CD4-positive, alpha-beta memory T cell (primary cell): ENCODE measurements around the gene NLE1. TPM values are rescaled to one million over a fixed set of nuclear protein-coding genes. Genes with fewer than 3 reads are reported as not detected.

Experiments used
- CTCF ChIA-PET: fragments of 350-600 bp; sonication (Branson Sonifier 250); formaldehyde crosslinking; loops from one replicate; lab custom pipeline; 2021; ENCODE audit warnings: inconsistent platforms; ENCODE audit not compliant: partially characterized antibody; lab: Charles Lee
- POLR2A ChIA-PET: fragments of 350-600 bp; sonication (Branson Sonifier 250); formaldehyde crosslinking; loops from one replicate; lab custom pipeline; 2021; ENCODE audit not compliant: partially characterized antibody; lab: Charles Lee
- DNase-seq, 5 donors: peaks; one replicate each; pipeline versions ENCODE4 v3.0.0 to v3.0.0-alpha.2; 2020 to 2022; ENCODE audit warnings: mixed read lengths in 1 of 5
- H3K27ac ChIP-seq: one replicate; pipeline ENCODE4 v1.7.0; 2013; ENCODE audit warnings: low read depth, low read length
- H3K27me3 ChIP-seq: 2 replicates; pipeline ENCODE4 v1.7.0; 2013; ENCODE audit warnings: mild to moderate bottlenecking, low read length, moderate library complexity; ENCODE audit not compliant: insufficient read depth
- H3K36me3 ChIP-seq: 2 replicates; pipeline ENCODE4 v1.7.0; 2013; ENCODE audit warnings: mild to moderate bottlenecking, low read length, moderate library complexity; ENCODE audit not compliant: insufficient read depth
- H3K4me1 ChIP-seq: 2 replicates; pipeline ENCODE4 v1.7.0; 2013; ENCODE audit warnings: mild to moderate bottlenecking, low read length, moderate library complexity; ENCODE audit not compliant: insufficient read depth
- H3K4me3 ChIP-seq, 2 donors: one replicate each; pipeline ENCODE4 v1.7.0; 2013; ENCODE audit warnings: low read length in 2 of 2, mild to moderate bottlenecking in 1 of 2
- H3K9me3 ChIP-seq, 2 donors: one replicate each; pipeline ENCODE4 v1.7.0; 2013; ENCODE audit warnings: low read length in 2 of 2, control low read depth in 1 of 2; ENCODE audit not compliant: control insufficient read depth in 1 of 2
- H3K27ac Mint-ChIP-seq, 7 donors: one replicate each; pipeline ENCODE4 v1.8.0; 2020 to 2021; ENCODE audit warnings: mixed read lengths in 7 of 7, mild to moderate bottlenecking in 6 of 7, inconsistent platforms in 3 of 7, moderate library complexity in 3 of 7
- H3K27me3 Mint-ChIP-seq, 2 donors: one replicate each; pipeline ENCODE4 v1.8.0; 2020 to 2021; ENCODE audit warnings: mixed read lengths in 2 of 2
- H3K36me3 Mint-ChIP-seq, 2 donors: one replicate each; pipeline ENCODE4 v1.8.0; 2020 to 2021; ENCODE audit warnings: mixed read lengths in 2 of 2, inconsistent platforms in 1 of 2, mild to moderate bottlenecking in 1 of 2
- H3K4me1 Mint-ChIP-seq, 4 donors: one replicate each; pipeline ENCODE4 v1.8.0; 2020 to 2021; ENCODE audit warnings: mixed read lengths in 4 of 4, mild to moderate bottlenecking in 1 of 4
- H3K4me3 Mint-ChIP-seq, 8 donors: one replicate each; pipeline ENCODE4 v1.8.0; 2020 to 2021; ENCODE audit warnings: mixed read lengths in 8 of 8, mild to moderate bottlenecking in 7 of 8, moderate library complexity in 6 of 8, inconsistent platforms in 3 of 8
- H3K9me3 Mint-ChIP-seq, 8 donors: one replicate each; pipeline ENCODE4 v1.8.0; 2020 to 2021; ENCODE audit warnings: mixed read lengths in 8 of 8, mild to moderate bottlenecking in 5 of 8, inconsistent platforms in 3 of 8, moderate library complexity in 1 of 8
- intact Hi-C: fragments of 100-400 bp; cut with micrococcal nuclease; formaldehyde crosslinking; loops from one replicate; pipeline ENCODE4 v1.15.1; 2023
- polyA plus RNA-seq, 2 donors: library from polyadenylated mRNA; unstranded; fragments of 300-500 nt; fragmentation: Illumina TruSeq; gene quantifications; one replicate each; pipeline ENCODE4 v1.2.3, GENCODE V29; 2021
- total RNA-seq, 2 experiments: library from RNA; stranded (reverse); gene quantifications; one replicate each; pipeline ENCODE4 v1.2.3, GENCODE V29; 2021

NLE1 gene
- total and polyA plus RNA-seq, 4 experiments from 2014 or later: 4.4 to 20.5 (median 12.5) TPM

GRCh38 chr17:35132816-35133550 is 9.1 kb downstream of the NLE1 start:
- POLR2A ChIA-PET: interaction anchor here (0.6 kb wide), 1 partner anchor 55 kb away, joined by 4 read pairs; no protein-coding TSS in a partner anchor
- Histone ChIP-seq H3K27ac (no peak overlapping the region), H3K36me3 (peaks cover 63% of the 10 kb centered on the region), H3K4me3 (no peak overlapping the region), H3K4me1 (no peaks in the 10 kb centered on the region), H3K9me3 (no peaks in the 10 kb centered on the region), H3K27me3 (no peaks in the 10 kb centered on the region)
- no peak overlapping the region for H3K27ac Mint-ChIP-seq
- H3K4me1 Mint-ChIP-seq: peaks cover 0 to 6% (median 0%) of the 10 kb centered on the region in 4 donors
- no peaks in the 10 kb centered on the region for H3K27me3 Mint-ChIP-seq
- intact Hi-C loops: no loop called here
- no peak overlapping the region for H3K4me3 Mint-ChIP-seq
- no peaks in the 10 kb centered on the region for H3K9me3 Mint-ChIP-seq
- no peak for DNase-seq
- CTCF ChIA-PET: no interaction called here
- H3K36me3 Mint-ChIP-seq: peaks cover 26 to 72% of the 10 kb centered on the region in 2 donors

GRCh38 chr17:35132099-35132498 is 10.0 kb downstream of the NLE1 start:
- DNase-seq: no peak
- intact Hi-C loops: no loop called here
- Histone ChIP-seq H3K9me3 (no peaks in the 10 kb centered on the region), H3K4me3 (no peak overlapping the region), H3K36me3 (peaks cover 56% of the 10 kb centered on the region), H3K4me1 (no peaks in the 10 kb centered on the region), H3K27ac (no peak overlapping the region), H3K27me3 (no peaks in the 10 kb centered on the region)
- ChIA-PET CTCF (no interaction called here), POLR2A (no interaction called here)
- H3K9me3 Mint-ChIP-seq: no peaks in the 10 kb centered on the region
- no peaks in the 10 kb centered on the region for H3K27me3 Mint-ChIP-seq
- no peak overlapping the region for H3K4me3 Mint-ChIP-seq
- H3K4me1 Mint-ChIP-seq: peaks cover 0 to 6% (median 0%) of the 10 kb centered on the region in 4 donors
- H3K36me3 Mint-ChIP-seq: peaks cover 26 to 64% of the 10 kb centered on the region in 2 donors
- no peak overlapping the region for H3K27ac Mint-ChIP-seq

GRCh38 chr17:35130392-35130791 is 11.7 kb downstream of the NLE1 start:
- Mint-ChIP-seq H3K36me3 (peaks cover 20 to 47% of the 10 kb centered on the region in 2 donors), H3K4me3 (no peak overlapping the region), H3K27ac (no peak overlapping the region), H3K9me3 (no peaks in the 10 kb centered on the region), H3K27me3 (no peaks in the 10 kb centered on the region), H3K4me1 (peaks cover 0 to 6% (median 0%) of the 10 kb centered on the region in 4 donors)
- CTCF ChIA-PET: no interaction called here
- DNase-seq: no peak
- H3K9me3 ChIP-seq: no peaks in the 10 kb centered on the region
- no peaks in the 10 kb centered on the region for H3K27me3 ChIP-seq
- H3K4me1 ChIP-seq: no peaks in the 10 kb centered on the region
- H3K36me3 ChIP-seq: peaks cover 39% of the 10 kb centered on the region
- POLR2A ChIA-PET: interaction anchor here (1.4 to 2.0 kb wide), 3 partner anchors 11 to 679 kb away, joined by 3 to 6 read pairs (median 4); partner anchors contain the start of gene TAF15
- intact Hi-C loops: no loop called here
- no peak overlapping the region for H3K4me3 ChIP-seq
- no peak overlapping the region for H3K27ac ChIP-seq

GRCh38 chr17:35129973-35130351 is 12.1 kb downstream of the NLE1 start:
- Histone ChIP-seq H3K9me3 (no peaks in the 10 kb centered on the region), H3K27me3 (no peaks in the 10 kb centered on the region), H3K4me1 (no peaks in the 10 kb centered on the region), H3K4me3 (no peak overlapping the region), H3K36me3 (peaks cover 35% of the 10 kb centered on the region), H3K27ac (no peak overlapping the region)
- Mint-ChIP-seq H3K4me1 (peaks cover 0 to 6% (median 0%) of the 10 kb centered on the region in 4 donors), H3K4me3 (no peak overlapping the region), H3K27ac (no peak overlapping the region), H3K36me3 (peaks cover 16 to 43% of the 10 kb centered on the region in 2 donors), H3K27me3 (no peaks in the 10 kb centered on the region), H3K9me3 (no peaks in the 10 kb centered on the region)
- CTCF ChIA-PET: interaction anchor here (3.1 kb wide), 1 partner anchor 10 kb away, joined by 14 read pairs; the partner anchor contains the start of gene RAD51D
- POLR2A ChIA-PET: interaction anchor here (1.4 to 2.0 kb wide), 3 partner anchors 11 to 679 kb away, joined by 3 to 6 read pairs (median 4); partner anchors contain the start of gene TAF15
- intact Hi-C loops: no loop called here
- DNase-seq: no peak

GRCh38 chr17:35129154-35129972 is 12.7 kb downstream of the NLE1 start:
- no peaks in the 10 kb centered on the region for H3K4me1 ChIP-seq
- H3K36me3 Mint-ChIP-seq: peaks cover 16 to 37% of the 10 kb centered on the region in 2 donors
- H3K4me1 Mint-ChIP-seq: peaks cover 0 to 6% (median 0%) of the 10 kb centered on the region in 4 donors
- H3K27me3 Mint-ChIP-seq: no peaks in the 10 kb centered on the region
- no peak overlapping the region for H3K27ac Mint-ChIP-seq
- H3K27me3 ChIP-seq: no peaks in the 10 kb centered on the region
- CTCF ChIA-PET: interaction anchor here (3.1 kb wide), 1 partner anchor 10 kb away, joined by 14 read pairs; the partner anchor contains the start of gene RAD51D
- no peak overlapping the region for H3K4me3 ChIP-seq
- peaks cover 29% of the 10 kb centered on the region for H3K36me3 ChIP-seq
- H3K9me3 Mint-ChIP-seq: no peaks in the 10 kb centered on the region
- no peak for DNase-seq
- no peaks in the 10 kb centered on the region for H3K9me3 ChIP-seq
- H3K27ac ChIP-seq: no peak overlapping the region
- intact Hi-C loops: no loop called here
- POLR2A ChIA-PET: interaction anchor here (0.6 to 2.0 kb wide), 3 partner anchors 11 to 680 kb away, joined by 4 to 6 read pairs (median 6); partner anchors contain the start of gene TAF15
- no peak overlapping the region for H3K4me3 Mint-ChIP-seq

GRCh38 chr17:35127751-35128514 is 14.2 kb downstream of the NLE1 start:
- Histone ChIP-seq H3K27me3 (no peaks in the 10 kb centered on the region), H3K9me3 (no peaks in the 10 kb centered on the region), H3K4me3 (no peak overlapping the region), H3K36me3 (peaks cover 14% of the 10 kb centered on the region), H3K4me1 (no peaks in the 10 kb centered on the region), H3K27ac (no peak overlapping the region)
- CTCF ChIA-PET: interaction anchor here (1.0 to 3.1 kb wide), 2 partner anchors 8 to 10 kb away, joined by 3 to 14 read pairs; partner anchors contain the start of gene RAD51D
- Mint-ChIP-seq H3K36me3 (peaks cover 6 to 24% of the 10 kb centered on the region in 2 donors), H3K27me3 (no peaks in the 10 kb centered on the region), H3K27ac (peak overlapping the region in 1 of 7 donors; percentile 53), H3K9me3 (no peaks in the 10 kb centered on the region), H3K4me1 (no peaks in the 10 kb centered on the region), H3K4me3 (no peak overlapping the region)
- intact Hi-C loops: no loop called here
- POLR2A ChIA-PET: interaction anchor here (0.7 to 1.4 kb wide), 2 partner anchors 9 to 32 kb away, joined by 3 read pairs; no protein-coding TSS in a partner anchor
- DNase-seq: no peak
